ENCODE measurements around the gene GAS6. TPM values are rescaled to one million over a fixed set of nuclear protein-coding genes. Genes with fewer than 3 reads are reported as not detected.

GAS6 gene
- total and polyA plus RNA-seq, 9 of the 15 experiments (the other 6 are each of a cell fraction or from before 2014, with no cell fraction given) = 0.14 to 9.7 (median 4.7) TPM; not detected in 1

DNA sequence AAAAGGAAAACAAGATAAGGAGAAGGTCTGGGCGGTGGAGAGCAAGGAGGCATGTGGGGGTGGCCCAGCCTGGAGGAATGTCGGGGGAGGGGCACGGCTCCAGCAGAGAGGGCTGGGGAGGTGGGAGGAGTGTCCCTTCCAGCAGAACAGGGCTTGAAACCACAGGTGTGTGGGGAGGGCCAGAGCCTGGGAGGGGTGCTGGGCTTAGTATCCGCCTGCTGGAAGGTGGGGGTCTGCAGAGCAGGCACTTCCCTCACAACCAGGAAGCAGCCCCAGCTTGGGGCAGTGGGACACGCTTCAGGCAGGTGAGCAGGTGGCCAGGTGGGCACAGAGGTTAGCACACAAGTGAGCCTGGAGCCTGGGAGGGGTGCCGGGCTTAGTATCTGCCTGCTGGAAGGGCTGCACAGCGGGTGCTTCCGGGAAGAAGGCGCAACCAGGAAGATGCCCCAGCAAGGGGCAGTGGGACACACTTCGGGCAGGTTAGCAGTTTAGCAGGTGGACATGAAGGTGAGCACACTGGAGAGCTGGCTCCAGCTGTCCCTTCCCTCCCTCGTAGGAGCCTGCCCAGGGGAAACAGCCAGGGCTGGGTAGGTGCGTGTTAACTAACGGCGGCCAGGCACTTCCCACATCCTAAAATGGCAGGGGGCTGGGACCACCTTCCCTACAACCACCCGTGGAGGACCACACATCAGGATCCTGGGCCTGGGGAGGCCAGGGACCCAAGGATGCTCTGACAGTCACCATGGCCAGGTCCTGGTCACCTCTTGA, 3.0 kb downstream of the GAS6 start (continued):
- TF ChIP-seq, protein P1, sequence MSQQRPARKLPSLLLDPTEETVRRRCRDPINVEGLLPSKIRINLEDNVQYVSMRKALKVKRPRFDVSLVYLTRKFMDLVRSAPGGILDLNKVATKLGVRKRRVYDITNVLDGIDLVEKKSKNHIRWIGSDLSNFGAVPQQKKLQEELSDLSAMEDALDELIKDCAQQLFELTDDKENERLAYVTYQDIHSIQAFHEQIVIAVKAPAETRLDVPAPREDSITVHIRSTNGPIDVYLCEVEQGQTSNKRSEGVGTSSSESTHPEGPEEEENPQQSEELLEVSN (IDR thresholded peaks at IDR 0.05; ENCODE audit: borderline replicate concordance in 1 of 2, extremely low read depth in 1 of 2, insufficient read depth in 1 of 2, insufficient read length in 1 of 2, low read depth in 1 of 2, low read length in 1 of 2, poor library complexity in 1 of 2, severe bottlenecking in 1 of 2) = no peak
- TF ChIP-seq HEY1 (CRISPR knock-in tag; IDR thresholded peaks at IDR 0.05; ENCODE audit: borderline replicate concordance) (no peak), MECOM (CRISPR knock-in tag; IDR thresholded peaks at IDR 0.05) (no peak), HCFC1 (IDR thresholded peaks at IDR 0.05; ENCODE audit: low read depth, low read length) (no peak), TAF7 (tag; IDR thresholded peaks at IDR 0.05) (no peak), ZC3H4 (CRISPR knock-in tag; IDR thresholded peaks at IDR 0.05; ENCODE audit: borderline replicate concordance) (no peak)

DNA sequence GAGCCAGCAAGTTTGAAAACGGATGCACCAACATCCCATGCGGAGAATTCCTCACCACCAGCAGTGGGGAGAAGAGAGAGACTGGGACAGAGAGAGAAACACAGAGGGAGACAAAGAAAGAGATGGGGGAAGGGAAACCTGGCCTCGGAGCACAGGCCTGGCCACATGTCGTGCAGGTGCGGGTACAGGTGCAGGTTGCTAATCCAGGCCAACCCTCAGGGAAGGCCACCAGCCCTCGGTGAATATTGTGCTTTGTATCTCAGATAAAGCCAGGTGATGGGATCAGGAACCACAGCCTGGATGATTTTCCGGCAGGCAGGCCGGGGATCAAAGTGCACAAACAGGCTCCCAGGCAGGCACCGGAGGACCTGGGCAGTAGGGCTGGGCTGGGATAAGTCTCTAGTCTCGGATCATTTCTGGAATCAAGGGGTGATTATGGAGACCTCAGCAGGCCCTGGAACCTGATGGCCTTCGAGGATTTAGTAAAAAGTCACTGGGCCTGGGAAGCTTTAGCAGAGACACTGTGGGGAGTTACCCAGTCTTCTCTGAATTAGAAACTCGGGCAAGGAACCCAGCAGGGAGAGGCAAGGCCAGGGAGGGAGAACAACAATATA, 3.7 kb downstream of the GAS6 start:
- ATAC-seq = no peak

More for the DNA sequence above, 3.7 kb downstream of the GAS6 start:
- Histone ChIP-seq H3K4me2 (ENCODE audit: insufficient read depth, low read length) (peak overlapping the region; percentile 23; the same call in 1 of the 2 replicates), H3K9me3 (replicated peaks; ENCODE audit: control insufficient read depth, insufficient read depth, low read depth, low read length) (peaks cover 2% of the 10 kb centered on the region), H4K20me1 (replicated peaks; ENCODE audit: control insufficient read depth, insufficient read depth, low read length) (no peaks in the 10 kb centered on the region), H3K79me2 (ENCODE audit: control insufficient read depth, insufficient read depth, low read length) (peaks cover 26% of the 10 kb centered on the region; the same call in 2 of the 3 replicates), H3K9ac (ENCODE audit: insufficient read depth in 1 of 2, low read depth in 2 of 2, low read length in 2 of 2) (peak overlapping the region in 1 of 2 experiments; percentile 61; a peak in 2 of 4 replicates), H2AFZ (ENCODE audit: low read depth, low read length) (no peak overlapping the region), H3K9me1 (ENCODE audit: control insufficient read depth, insufficient read depth, low read length) (no peaks in the 10 kb centered on the region), H3K36me3 (ENCODE audit: control insufficient read depth, insufficient read depth, low read length) (peaks cover 2% of the 10 kb centered on the region; the same call in 1 of the 3 replicates), H3K4me3 (no peak overlapping the region), H3K27ac (ENCODE audit: extremely low read depth, low read depth, low read length) (peak overlapping the region; percentile 25; the same call in 1 of the 3 replicates), H3K27me3 (ENCODE audit: control insufficient read depth in 2 of 2, insufficient read depth in 2 of 2, low read length in 2 of 2) (no peaks in the 10 kb centered on the region; a peak in 1 of 5 replicates), H3K4me1 (replicated peaks in 1 of 2; ENCODE audit: control insufficient read depth in 2 of 2, insufficient read depth in 2 of 2, low read length in 2 of 2) (peaks cover 20 to 65% of the 10 kb centered on the region in 2 experiments; a peak in 4 of 5 replicates)
- BruUV-seq (replicated peaks) = no TSS peak
- intact Hi-C loops (cut with micrococcal nuclease) = no loop called here
- peak; percentile 78 for FAIRE-seq
- no peak for DNase-seq (ENCODE audit: extremely low read depth in 1 of 4, low spot score in 3 of 4)
- POLR2A ChIA-PET = no interaction called here
- CTCF ChIA-PET (ENCODE audit: low intra/inter-chr PET ratio) = no interaction called here
- TF ChIP-seq FOXK2 (conservative IDR thresholded peaks at IDR 0.05 in 1 of 2, IDR thresholded peaks at IDR 0.05 in 1 of 2; ENCODE audit: low read depth in 2 of 2) (peak in 1 of 2 experiments; percentile 36; a peak in 1 of 4 replicates), DPF2 (IDR thresholded peaks at IDR 0.05) (peak; percentile 19; the same call in 1 of the 2 replicates)
- TF ChIP-seq, protein P2, sequence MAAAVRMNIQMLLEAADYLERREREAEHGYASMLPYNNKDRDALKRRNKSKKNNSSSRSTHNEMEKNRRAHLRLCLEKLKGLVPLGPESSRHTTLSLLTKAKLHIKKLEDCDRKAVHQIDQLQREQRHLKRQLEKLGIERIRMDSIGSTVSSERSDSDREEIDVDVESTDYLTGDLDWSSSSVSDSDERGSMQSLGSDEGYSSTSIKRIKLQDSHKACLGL (CRISPR knock-in tag; IDR thresholded peaks at IDR 0.05; ENCODE audit: borderline replicate concordance, poor library complexity, severe bottlenecking) = no peak
- in situ Hi-C loops (cut with MboI) = no loop called here
- WGBS (ENCODE audit: insufficient coverage, low coverage, missing lambda C conversion rate) = 50% methylated on average over 10 of the region's 12 CpGs

Data from K562 (cell line).